GM21423 (cell line): ENCODE measurements around the gene SAA4.
"Not testable (repeated sequence)": the region's sequence is repeated elsewhere in the genome, so short reads cannot be mapped to it uniquely, and the experiment has no call there.

Experiments
- ATAC-seq: cut with Tn5 transposase; IDR thresholded peaks from one replicate; pipeline ENCODE4 v1.9.1; 2021; ENCODE audit warnings: mild to moderate bottlenecking, moderate library complexity; ENCODE audit not compliant: unreplicated experiment

The SAA4 gene

DNA sequence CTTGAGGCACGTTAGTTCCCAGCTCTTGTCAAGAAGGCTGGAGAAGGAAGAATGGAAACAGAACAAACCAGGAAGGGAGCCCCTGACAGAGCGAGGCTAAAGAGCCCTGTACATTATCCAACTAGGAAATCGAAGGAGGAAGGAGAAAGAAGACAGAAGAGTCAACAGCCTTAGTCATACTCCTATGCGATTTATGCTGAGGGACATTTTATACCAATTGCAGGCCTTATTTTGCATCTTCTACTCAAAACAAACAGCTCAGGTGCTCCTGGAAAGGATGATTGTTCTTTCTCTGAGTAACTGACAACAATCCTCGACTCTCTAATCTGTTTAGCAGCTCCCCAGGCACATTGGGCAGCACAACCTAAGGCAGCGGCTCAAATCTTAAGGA lies 10.6 kb upstream of the SAA4 start:
- peak; percentile 12 for ATAC-seq

DNA sequence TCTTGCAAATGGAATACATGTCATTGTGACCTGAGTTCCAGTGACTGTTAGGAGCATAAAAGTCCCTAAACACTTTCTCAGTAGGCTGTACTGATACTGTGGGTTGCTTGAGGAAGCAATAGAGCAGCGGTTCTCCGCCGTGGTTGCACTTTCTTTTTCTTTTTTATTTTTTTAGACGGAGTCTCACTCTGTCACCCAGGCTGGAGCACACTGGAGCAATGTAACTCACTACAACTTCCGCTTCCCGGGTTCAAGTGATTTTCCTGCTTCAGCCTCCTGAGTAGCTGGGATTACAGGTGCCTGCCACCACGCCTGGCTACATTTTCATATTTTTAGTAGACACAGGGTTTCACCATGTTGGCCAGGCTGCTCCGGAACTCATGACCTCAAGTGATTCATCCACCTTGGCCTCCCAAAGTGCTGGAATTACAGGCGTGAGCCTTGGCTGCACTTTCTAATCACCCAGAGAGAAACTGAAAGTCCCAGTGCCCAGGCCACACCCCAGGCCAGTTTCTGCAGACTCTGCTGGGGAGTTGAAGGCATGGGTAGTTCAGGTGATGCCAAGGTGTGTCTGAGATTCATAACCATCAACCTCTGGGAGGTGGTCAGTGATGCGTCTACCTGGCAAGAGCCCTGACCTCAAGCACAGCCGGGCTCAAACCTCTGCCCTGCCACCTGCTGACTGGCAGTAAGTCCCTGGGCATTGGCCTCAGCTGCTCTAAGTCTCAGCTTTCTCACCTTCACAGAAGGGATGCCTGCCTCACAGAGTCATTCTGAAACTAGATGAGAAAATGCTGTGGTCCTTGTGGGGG lies 10.0 kb upstream of the SAA4 start:
- peak; percentile 79 for ATAC-seq

DNA sequence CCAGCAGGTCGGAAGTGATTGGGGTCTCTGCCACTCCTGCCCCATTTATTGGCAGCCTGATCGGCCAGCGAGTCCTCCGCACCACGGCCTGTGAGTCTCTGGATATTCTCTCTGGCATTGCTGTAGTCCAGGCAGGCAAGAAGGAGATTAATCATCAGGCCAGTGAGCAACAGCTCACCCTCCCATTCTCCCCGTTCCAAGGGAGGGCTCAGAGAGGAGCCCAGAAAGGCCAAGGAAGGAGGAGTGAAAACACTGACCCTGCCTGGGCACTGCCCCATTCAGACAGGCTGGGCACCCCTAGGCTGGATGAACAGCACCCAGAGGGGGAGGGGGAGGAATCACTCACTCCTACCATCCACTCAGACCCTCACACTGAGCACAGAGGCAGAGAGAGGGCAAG lies 8.8 kb upstream of the SAA4 start:
- no peak for ATAC-seq

DNA sequence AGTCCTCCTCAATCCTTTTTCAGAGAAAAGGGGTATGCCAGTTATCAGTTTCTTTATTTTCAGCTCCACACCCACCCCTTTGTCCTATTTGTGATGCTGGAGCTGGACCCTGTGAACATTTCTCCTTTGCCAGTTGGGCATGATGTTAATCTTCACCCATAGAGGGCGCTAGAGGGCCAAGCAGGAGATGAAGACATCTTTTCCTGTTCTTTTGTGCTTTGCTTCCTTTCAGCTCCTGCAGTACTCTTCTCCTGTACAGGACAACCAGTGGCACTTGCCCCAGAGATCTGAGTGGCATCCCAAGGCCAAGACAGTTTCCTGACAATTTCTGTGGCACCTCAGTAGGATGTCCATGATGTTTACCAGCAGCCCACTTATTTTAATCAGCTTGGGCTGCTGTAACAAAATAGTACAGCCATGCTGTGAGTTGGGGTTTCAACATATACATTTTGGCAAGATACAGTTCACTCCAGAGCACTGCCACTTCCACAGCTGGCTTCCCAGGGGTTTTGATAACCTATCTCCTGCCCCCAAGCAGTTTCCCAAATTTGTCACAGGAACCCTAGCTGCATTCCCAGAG lies 7.3 kb upstream of the SAA4 start:
- no peak for ATAC-seq

DNA sequence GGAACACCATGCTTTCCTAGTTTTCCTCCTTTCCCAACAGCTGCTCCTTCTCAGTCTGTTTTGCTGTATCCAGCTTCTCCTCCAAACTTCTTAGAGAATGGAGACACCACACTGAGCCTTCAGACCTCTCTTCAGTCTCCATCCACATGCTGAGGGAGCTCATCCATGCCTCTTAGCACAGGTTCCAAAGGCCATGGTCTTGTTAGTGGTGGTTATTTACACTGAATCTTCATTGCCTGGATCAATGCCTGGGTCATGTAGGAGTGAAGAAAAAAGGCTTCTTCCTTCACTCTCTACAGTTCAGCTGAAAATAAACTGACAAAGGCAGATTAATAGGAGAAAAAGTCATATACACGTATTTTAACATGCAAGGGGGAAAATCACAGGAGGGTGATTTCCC lies 3.1 kb upstream of the SAA4 start:
- no peak for ATAC-seq

DNA sequence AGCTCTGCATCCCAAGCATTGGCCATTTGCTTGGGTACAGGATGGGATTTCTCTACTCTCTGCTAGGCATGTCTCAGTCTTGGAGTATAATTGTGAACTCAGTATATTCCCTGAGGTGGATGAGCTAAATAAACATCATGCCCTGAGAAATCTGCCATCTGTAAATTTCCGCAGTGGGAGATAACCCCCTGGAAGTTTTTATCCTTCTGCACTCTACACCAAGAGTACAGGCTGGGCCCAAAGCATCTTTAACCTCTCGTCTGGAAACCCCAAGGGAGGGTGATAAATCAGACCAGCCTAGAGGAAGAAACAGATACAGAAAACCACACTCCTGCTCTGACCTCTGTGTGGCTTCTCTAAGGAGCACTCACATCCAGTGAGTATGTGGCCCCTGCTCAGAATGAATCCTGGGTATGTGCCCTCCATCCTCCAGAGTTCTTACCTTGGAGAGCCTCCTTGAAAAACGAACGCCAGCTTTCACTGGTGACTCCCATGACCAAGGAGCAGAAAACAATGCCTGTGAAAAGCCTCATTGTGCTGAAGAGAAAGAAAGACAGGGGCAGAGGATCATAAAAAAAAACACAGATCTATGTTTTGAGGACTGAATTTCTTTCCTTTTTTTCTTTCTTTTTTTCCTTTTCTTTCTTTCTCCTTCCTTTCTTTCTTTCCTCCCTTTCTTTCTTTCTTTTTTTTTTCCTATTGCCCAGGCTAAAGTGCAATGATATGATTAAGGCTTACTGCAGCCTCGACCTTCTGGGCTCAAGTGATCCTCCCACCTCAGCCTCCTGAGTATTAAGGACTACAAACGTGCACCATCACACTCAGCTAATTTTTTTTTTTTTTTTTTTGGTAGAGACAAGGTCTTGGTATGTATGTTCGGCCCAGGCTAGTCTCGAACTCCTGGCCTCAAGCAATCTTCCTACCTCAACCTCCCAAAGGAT lies 938 bp downstream of the SAA4 start:
- ATAC-seq = no peak

DNA sequence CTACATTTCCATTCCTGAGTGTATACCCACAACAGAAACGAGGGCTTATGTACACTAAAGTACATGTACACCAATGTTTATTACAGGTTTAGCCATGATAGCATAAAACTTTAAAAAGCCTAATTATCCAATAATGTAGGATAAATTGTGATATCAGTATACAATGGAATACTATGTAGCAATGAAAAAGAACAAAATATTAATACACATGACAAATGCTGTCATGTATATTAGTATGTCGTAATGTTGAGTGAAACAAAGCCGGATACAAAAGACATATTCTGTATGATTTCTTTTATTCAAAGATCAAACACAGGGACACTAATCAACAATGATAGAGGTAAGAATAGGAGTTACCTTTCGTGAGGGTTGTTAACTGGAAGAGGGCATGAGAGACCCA lies 2.7 kb downstream of the SAA4 start:
- no peak for ATAC-seq

DNA sequence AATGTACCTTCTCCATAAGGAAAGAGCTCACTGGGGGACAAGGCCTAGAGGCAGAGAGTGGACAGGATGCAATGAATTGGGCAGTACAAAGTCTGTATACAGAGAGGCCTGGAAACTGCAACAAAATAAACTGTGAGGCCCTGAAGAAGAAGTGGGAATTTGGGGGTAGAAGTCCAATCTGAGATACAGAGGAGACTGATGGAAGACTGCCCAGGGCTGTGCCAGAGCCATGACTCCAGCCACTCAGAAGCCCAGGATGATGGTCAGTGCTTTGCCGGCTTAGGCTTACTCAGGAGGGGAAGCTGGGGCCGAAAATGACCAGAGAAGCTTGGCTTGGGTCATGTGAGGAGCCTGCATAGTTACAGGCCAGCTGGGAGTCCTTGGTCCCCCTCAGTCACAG lies 5.7 kb downstream of the SAA4 start:
- no peak for ATAC-seq

DNA sequence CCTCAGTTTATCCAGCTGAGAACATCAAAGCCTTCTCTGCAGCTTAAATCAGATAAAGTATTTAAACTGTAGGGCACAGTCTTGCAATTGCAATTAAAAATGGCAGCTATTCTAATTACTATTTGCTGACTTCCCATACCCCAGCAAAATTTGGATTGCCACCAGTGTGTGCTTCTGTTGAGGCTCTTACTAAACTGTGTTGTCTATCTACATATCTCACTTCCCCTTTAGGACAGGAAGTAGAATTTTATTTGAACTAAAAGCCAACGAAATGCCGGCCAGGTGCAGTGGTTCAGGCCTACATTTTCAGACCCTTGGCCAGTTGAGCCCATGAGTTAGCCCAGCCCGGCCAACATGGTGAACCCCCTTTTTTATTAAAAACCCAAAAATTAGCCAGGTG lies 7.1 kb downstream of the SAA4 start:
- ATAC-seq = peak; percentile 92

DNA sequence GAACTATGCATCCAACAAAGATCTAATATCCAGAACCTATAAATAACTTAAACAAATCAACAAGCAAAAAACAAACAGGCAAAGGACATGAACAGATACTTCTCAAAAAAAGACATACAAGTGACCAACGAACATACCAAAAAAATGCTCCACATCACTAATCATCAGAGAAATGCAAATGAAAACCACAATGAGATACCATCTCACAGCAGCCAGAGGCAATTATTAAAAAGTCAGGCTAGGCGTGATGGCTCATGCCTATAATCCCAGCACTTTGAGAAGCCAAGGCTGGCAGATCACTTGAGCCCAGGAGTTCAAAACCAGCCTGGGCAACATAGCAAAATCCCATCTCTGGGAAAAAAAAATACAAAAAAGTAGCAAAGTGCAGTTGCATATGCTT lies 10.7 kb downstream of the SAA4 start:
- ATAC-seq = peak; percentile 33

DNA sequence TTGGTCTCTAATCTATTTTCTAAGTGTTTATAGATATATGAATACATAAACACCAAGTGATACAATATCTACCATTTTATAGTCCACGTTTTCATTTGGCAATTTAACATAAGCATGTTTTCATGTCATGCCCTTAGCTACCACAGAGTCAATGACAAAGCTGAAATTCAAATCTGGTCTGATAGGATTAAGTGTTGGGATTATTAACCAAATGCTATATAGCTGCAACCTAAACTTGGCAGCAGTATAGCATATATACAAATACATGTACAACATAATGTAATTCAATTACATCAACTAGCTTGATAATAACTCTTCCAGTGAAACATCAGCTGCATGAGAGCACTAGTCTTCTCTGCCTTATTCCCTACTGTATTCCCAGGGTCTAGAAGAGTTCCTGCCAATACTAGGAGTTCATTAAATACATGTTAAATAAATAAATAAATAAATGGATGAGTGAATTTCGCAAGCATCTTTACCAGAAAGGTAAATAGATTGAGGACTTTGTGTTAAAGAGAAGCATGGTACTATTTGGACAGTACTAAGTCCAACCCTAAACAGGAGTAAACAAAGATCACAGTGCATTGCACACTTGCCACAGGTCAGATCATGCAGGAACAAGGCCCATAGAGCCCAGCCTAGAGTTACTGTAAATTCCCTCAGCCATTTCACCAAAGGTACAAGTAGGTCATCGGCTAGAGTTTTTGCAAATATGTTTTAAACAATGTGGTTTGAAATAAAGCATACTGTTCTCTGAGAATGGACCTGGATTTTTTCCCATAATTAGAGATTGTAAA lies 12.8 kb downstream of the SAA4 start:
- ATAC-seq = no peak

DNA sequence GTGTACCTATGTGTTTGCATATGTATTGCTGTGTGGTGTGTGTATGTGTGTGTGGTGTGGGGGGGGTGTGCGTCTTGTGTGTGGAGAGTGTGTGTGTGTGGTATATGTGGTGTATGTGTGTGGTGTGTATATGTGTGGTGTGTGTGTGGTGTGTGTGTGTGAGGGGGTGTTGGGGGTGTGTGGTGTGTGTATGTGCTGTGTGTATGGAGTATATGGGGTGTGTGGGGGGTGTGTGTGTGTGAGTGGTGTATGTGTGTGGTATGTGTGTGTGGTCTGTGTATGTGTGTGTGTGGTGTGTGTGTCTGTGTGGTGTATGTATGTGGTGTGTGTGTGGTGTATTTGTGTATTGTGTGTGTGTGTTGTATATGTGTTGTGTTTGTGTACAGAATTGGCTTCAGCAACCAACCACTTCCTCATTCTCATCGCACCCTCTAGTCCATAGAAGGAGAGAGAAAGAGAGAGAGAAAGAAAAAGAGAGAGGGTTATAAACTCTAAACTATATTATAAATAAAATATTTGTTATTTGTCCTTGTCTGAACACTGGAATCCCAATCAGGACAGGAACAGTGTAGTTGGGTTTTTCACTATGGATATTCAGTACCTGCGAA lies 13.7 kb downstream of the SAA4 start:
- no peak for ATAC-seq

DNA sequence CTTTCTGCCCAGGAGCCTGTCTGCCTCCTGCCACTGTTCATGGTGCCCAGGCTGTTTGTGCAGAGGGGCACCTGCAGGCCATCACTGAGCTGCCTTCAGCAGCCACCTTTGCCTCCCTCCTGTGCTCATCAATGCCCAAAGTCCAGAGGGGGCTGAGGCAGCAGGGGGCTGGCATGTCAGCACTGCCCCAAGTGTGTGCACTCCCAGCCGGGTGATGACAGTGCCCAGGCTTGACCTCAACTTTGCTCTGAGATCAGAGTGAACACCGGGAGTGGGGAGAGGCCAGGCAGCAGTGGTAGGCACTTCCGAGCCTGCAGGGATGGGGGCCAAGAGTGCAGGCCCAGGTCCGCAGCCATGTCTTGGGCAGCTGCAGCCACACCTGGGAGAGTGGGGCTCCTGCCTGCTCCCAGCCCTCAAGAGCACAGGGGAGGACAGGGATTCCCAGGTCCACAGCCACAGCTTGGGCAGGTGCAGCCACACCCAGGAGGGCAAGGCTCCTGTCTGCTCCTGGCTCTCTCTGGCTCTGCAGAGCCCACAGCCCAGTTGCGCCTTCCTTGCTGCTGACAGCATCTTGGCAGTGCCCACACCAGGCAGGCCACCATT lies 15.2 kb downstream of the SAA4 start:
- ATAC-seq = no peak

DNA sequence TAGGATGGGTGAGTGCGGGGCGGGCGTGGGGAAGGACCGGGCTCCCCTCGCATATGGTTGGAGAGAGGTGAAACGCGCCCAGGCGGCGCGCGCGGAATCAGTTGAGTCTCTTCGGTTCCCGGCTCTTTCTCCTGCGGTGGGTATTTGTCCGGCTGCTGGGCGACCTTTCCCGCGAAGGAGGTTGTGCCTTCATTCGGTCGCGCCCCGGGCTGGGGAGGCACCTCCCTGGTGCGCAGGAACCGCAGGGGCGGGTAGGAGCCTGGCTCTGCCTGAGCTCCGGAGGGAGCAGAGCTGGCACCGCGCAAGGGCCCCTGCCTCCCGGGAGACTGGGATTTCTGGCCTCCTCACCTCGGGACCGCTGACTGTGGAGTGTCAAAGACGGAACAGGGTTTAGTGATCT lies 27.5 kb downstream of the SAA4 start:
- ATAC-seq = no peak

DNA sequence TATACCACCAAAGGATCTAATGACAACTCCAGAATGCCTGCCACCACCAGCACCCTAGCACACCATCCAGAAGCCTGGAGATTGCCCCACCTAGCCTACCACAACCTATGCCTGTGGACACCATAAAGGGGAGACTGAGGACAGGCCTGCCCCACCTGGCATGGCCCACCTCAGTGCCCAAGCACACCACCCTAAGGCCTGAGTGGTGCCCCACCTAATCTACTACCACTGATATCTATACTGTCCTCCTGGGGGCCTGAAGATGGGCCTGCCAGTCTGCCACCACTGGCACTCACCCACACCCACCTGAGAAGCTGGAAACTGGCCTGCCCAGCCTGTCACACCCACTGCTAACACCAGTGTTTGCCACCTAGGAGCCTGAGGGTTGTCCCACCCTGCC lies 31.8 kb downstream of the SAA4 start:
- no peak for ATAC-seq

DNA sequence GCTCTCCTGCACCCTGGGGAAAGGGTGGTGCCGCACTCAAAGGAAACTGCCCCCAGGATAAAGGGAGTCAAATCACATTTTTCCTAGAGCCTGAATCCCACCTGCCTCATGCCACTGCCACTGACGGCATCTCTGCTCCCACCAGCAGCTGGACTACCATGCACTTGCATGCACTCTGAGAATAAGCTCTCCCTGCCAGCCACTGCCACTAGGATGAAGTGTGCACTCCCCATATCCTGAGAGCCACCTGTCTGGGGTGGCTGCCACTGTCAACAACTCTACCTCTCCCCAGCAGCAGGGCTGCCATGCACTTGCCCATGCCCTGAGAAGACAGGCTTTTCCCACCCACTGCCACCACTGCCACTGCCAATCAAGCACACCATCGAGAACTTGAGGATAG lies 32.4 kb downstream of the SAA4 start:
- no peak for ATAC-seq

DNA sequence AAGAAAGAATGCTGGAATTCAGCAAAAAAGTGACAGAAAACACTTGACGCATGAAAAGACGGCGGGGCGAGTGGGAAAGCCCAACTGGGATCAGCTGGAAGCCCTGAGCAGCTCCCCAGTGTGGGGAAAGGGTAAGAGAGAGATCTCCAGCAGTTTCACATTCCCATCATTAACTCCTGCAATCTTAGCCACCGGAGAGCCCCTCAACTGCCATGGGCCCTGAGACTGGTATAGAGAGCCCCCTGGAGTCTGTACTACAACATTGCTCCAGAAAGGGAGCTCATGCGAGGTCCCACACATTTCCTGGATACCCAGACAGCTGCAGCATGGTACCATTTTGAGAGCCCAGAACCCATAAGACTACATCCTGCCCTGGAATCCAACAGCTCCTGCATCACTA lies 32.9 kb downstream of the SAA4 start:
- ATAC-seq = no peak

DNA sequence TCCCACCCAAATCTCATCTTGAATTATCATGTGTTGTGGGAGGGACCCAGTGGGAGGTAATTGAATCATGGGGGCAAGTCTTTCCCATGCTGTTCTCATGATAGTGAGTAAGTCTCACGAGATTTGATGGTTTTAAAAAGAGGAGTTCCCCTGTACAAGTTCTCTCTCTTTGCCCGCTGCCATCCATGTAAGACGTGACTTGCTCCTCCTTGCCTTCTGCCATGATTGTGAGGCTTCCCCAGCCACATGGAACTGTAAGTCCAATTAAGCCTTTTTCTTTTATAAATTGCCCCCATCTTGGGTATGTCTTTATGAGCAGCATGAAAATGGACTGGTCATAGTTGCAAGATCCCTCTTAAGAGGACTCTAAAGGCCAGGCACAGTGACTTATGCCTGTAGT lies 38.9 kb downstream of the SAA4 start:
- not testable (repeated sequence) for ATAC-seq

DNA sequence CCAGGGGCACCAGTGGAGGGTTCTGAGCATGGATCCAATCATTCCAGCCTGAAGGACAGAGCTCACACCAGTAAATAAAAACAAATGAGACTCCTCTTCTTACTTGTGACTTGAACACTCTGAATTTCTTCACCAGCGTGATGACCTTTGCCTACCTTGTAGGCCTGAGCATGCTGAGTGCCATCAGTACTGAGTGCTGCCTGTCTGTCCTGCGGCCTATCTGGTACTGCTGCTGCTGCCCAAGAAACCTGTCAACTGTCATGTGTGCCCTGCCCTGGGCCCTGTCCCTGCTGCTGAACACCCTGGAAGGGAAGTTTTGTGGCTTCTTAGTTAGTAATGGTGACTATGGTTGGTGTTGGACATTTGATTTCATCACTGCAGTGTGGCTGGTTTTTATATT lies 40.1 kb downstream of the SAA4 start:
- ATAC-seq = no peak

DNA sequence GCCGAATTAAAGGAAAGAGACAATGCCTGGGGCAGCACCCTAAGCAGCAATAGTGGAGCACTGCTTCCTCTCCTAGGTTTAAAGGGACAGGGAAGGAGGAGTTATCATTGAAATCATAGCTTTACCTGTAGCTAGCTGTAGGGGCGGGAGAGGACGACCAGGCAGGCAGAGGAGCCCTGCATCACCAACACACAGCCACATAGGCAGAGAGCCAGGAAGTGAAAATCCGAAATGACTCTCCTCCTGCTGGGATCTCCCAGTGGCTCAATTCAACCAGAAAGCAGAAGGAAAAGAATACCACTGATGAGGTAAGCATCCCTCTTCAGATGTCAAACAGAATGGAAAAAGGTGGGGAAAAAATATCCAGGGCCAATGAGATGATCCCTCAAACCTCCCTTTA lies 43.6 kb downstream of the SAA4 start:
- peak; percentile 48 for ATAC-seq
